ENCODE measurements around the gene BCAS3.
A peak's percentile ranks its signal among the peaks of the same experiment; 100 is the strongest.

The BCAS3 gene

GRCh38 chr17:61364463-61364846 is 686.8 kb downstream of the BCAS3 start:
- no peak for DNase-seq (ENCODE audit: low spot score)

GRCh38 chr17:61366076-61366714 is 688.5 kb downstream of the BCAS3 start:
- no peak for DNase-seq (ENCODE audit: low spot score)

DNA sequence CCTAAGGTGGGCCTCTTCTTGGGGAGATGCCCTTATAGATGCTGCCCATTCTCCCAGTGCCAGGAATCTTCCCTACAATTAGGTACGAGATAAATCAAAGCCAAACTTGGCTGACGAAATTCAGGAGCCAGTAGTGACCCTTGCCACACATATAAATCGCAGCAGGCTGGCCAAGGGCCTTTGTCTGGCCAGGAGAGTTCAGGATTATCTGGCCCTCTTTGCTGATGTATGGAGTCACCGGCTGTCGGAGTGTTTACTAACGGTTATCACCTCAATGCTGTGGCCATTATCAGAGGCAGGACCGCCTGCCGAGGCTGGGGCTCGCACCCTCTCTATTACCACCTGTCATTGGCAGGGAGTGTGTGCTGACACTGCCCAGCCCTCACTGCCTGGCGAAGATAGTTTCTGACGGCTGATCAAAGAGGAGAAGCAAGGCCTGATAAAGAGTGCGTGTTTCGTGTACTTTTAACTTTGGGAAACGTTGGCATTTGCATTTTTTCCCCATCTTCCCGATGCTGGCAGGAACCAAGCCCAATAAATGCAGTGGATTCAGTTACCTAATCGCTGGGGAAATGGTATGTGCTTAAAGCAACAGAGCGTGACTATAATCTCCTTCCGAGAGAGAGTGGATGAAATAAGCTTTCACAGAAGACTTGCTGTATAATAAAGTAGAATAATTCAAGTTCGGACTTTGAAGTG is 689.2 kb downstream of the BCAS3 start:
- DNase-seq (ENCODE audit: low spot score), result no peak

- DNase-seq (ENCODE audit: low spot score), result no peak
Measured at GRCh38 chr17:61368049-61368831, 690.6 kb downstream of the BCAS3 start.

DNA sequence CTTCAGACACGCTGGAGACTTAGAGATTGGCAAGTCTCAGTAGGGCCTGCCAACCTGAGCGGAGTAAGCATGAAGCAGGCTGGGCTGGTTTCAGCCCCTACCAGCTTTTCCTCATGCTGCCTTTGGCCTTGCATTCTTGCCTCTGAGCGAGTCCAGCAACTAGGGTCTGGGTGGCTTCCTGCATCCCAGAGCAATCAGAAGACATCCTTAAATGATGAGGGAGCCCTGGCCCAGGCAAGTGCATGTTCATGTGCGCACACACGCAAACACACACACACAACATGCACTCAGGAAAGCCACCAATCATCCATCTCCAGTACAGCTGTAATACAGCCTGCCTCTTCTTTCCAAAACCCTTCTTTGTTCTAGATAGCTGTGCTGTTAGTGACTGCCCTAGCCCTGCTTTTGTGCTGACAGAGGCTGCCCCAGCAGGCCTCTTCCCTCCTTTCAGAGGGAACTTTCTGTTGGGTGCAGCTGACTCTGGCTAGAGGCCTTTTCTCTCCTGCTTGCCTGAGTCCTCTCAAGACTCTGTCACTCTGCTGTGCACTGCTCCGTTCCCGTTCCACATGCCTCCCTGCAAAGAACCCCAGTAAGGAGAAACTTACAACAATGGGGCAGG is 691.3 kb downstream of the BCAS3 start:
- no peak for DNase-seq (ENCODE audit: low spot score)

GRCh38 chr17:61369751-61370150 is 692.1 kb downstream of the BCAS3 start:
- no peak for DNase-seq (ENCODE audit: low spot score)

DNA sequence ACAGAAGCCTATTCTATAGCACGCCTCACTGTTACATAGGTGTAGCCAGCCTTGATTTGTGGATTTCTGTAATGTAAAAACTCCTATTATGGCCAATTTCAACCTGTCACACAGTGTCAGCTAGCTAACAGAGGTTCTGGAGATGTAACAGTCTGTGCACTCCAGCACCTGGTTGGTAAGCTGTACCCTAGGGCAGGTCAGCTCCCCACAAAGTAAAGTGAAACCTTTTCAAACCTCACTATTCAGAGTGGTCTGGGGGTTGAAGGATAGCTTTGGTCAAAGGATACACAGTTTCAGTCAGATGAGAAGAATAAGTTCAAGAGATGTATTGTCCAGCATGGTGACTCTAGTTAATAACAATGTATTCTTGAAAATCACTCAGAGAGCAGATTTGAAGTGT is 693.5 kb downstream of the BCAS3 start:
- DNase-seq (ENCODE audit: low spot score), result no peak

- no peak for DNase-seq (ENCODE audit: low spot score)
Measured at GRCh38 chr17:61371606-61372005, 694.0 kb downstream of the BCAS3 start.

GRCh38 chr17:61372436-61372835 is 694.8 kb downstream of the BCAS3 start:
- DNase-seq (ENCODE audit: low spot score), result no peak

DNA sequence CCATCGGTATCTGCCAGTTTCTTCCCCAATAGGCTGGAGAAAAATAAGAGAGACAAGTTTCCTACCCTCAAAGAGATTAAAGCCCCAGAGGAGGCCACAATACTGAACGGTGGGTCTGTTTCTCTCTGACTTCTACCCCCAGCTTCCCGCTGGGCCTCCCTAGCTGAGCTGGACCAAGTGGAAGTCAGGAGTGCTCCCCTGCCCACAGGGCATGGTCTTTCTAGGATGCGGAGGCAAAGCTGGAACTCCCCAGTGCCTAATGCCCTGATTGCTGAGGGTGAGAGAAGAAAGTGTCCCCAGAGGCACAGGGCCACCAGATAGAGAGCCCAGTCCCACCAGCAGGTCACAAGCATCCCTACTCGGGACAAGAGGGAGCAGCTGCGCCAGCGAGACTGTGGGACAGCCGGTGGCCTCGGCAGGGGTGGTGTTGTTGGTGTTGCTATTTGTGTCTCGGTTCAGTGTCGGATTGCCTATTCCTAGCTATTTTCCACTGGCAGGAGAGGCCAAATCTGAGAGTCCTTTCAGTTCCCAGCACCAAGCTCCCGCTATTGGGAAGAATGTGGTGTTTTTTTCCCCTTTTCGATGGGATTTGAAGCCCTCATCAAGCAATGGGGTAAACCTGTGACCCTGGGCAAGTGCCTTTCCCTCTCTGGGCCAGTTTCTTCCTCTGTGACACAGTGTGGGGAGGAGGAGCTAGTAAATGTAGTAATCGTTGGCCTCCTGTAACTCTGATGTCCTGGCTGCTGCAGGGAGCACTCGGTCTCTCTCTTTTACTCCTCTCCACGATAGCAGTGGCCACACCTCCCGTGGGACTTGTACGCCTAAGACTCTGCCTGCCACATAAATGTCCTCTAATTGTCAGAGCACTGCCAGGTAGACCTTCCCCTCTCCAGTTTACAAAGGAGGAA is 699.5 kb downstream of the BCAS3 start:
- no peak for DNase-seq (ENCODE audit: low spot score)

- DNase-seq (ENCODE audit: low spot score), result no peak
Measured at GRCh38 chr17:61378658-61379456, 701.2 kb downstream of the BCAS3 start.

DNA sequence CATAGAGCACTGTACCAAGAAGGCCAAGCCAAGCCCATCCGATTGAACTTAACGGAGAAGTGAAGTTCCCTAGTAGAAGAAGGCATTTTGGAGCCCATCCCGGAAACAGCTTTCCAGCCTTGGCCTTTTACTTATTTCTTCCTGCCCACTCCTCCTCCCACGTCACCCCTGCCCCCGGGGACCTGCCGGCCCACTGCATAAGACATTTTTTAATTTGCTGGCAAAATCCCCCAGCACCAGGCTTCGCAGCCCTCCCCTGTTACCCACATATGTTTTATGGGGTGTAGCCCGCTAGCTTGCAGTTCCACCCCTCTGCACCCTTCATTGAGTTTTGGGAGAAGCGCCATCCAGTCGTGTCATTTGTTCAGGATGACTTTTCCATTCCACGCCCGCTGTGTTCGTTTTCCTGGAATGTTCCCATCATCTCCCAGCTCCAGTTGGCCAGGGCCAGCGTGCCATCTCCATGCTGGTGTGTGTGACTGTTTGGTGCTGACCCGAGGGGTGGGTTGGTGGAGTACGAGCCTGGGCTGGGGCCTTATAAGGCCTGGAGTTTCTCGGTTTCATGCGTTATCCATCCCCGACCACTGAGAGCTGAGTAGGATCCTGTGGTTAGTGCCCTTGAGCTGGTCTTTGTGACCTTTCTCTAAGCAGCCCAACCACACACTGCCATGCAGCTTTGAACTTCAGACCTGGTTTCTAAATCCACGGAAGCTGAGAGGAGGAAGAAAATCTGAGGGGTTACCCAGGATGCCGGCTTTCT is 702.0 kb downstream of the BCAS3 start:
- no peak for DNase-seq (ENCODE audit: low spot score)

GRCh38 chr17:61380217-61380835 is 702.7 kb downstream of the BCAS3 start:
- DNase-seq (ENCODE audit: low spot score), result no peak

DNA sequence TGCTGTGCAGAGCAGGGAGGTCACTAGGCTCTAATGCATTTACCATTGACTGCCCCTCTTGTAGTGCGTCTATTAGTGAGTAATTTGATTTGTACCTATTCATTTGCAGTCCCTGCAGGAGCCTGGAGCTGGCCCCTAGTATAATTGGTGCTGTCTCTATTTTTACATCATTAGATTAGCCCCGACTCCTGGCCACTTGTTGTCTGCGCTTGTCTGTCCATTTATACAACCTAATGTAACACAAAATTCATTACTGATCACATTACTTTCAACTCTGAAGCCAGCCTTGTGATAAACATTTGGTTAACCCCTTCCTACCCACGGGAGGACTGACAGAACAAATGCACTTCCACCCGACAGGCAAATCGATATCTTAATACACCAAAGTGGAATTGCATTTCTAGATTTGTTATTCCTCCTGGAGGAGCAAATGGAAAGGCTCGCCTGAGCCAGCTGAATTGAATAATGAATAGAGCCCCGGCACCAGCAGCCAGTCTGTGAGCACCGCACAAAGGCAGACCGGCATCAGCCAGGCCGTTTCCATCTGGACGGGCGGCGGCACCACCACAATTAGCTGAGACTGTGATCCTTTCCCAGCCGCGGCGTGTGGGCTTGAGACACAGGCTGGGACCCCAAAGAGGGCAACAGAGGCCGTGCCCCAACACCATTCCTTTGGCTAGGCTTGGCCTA is 703.3 kb downstream of the BCAS3 start:
- DNase-seq (ENCODE audit: low spot score), result no peak

- peak; percentile 51 for DNase-seq (ENCODE audit: low spot score)
Measured at GRCh38 chr17:61381537-61381936, 703.9 kb downstream of the BCAS3 start.

DNA sequence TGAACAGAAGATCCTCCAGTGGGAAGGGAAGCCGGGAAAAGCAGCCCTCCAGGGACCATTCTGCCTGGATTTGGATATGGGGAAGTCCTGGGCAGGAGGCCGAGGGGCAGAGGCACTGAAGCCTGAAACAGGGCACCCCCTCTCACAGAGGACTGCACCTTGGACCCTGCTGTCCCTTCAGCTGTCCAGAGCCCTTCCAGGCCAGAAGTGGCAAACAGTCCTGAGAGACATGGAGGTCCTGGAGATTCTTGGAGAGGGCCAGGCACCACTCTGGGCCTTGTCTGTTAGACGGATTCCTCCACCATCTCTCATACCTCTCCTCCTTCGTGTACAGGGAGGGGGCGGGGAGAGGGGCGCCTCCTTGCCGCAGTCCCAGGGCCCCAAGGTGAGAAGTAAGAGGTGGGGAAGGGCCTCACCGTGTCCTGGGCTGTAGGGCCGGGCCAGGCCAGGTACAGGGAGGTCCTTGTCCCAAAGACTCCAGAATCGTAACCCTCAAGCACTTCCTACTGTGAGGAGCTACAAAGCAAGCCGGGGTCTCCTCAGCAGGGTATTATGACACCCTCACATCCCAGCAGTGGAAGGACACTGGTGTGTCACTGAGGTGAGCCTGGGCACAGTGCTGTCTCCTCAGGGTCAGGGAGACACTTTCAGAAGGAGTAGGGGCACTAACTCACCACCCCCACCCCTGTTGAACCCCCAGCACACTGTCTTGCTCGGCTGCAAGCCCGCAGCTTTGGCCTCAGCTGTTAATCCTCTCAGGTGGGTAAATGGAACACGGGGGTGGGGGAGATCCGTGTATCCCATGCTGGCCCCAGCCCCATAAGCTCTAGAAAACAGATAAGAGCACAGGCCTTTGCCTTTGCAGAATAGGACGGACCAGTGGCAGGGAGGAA is 705.4 kb downstream of the BCAS3 start:
- DNase-seq (ENCODE audit: low spot score), result no peak

GRCh38 chr17:61383689-61384201 is 706.1 kb downstream of the BCAS3 start:
- peak; percentile 72 for DNase-seq (ENCODE audit: low spot score)

DNA sequence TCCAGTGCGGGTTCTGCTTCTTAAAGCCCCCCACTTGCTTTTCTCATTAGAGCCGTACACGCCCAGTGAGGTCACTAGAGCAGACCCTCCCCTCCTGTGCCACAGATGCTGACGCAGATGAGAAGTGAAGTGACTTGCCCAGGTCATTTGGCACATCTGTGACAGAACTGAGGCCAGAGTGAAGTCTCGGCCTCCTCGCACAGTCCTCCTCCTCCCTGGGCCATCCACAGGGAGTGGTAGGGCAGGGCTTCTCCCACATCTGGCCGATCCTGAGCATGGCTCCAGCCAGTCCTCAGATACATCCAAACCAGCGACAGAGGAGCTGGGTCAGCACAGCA is 706.7 kb downstream of the BCAS3 start:
- no peak for DNase-seq (ENCODE audit: low spot score)

Data from AG08395 (cell line).